22Rv1 (cell line): ENCODE measurements around the gene SECTM1.
"Not testable (repeated sequence)": the region's sequence is repeated elsewhere in the genome, so short reads cannot be mapped to it uniquely, and the experiment has no call there.

Experiments
- H3K27ac ChIP-seq: fragments of 450-650 bp; 2 replicates; pipeline ENCODE4 v1.5.1; 2017
- ZFX ChIP-seq: fragments of 450-650 bp; IDR thresholded peaks from 2 replicates; pipeline ENCODE4 v1.6.1; 2017; ENCODE audit warnings: antibody characterized with exemption, borderline replicate concordance
- TF ChIP-seq, protein P1 (sequence below): fragments of 450-650 bp; IDR thresholded peaks from 2 replicates; pipeline ENCODE4 v1.5.1; 2017; ENCODE audit warnings: mild to moderate bottlenecking

Gene SECTM1

DNA sequence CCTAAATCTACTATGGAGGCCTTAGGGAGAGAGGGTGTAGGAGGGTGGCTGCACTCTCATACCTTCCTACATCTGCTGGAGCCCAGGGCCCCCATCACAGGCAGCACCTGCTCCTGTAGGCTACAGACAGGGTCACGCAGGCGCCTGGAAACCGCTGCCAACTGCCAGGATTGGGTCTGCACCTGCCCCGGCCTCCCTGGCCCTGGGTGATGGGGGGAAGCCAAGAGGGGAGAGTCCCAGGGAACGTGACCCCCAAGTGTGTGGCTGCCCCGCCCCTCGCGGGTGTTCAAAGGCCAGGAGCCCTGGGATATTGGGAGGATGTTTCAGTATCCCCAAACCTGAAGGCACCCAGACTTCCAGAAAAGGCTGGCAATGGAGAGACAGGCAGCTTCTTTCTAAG is 19.9 kb upstream of the SECTM1 start:
- TF ChIP-seq ZFX, result no peak
- TF ChIP-seq, protein P1, sequence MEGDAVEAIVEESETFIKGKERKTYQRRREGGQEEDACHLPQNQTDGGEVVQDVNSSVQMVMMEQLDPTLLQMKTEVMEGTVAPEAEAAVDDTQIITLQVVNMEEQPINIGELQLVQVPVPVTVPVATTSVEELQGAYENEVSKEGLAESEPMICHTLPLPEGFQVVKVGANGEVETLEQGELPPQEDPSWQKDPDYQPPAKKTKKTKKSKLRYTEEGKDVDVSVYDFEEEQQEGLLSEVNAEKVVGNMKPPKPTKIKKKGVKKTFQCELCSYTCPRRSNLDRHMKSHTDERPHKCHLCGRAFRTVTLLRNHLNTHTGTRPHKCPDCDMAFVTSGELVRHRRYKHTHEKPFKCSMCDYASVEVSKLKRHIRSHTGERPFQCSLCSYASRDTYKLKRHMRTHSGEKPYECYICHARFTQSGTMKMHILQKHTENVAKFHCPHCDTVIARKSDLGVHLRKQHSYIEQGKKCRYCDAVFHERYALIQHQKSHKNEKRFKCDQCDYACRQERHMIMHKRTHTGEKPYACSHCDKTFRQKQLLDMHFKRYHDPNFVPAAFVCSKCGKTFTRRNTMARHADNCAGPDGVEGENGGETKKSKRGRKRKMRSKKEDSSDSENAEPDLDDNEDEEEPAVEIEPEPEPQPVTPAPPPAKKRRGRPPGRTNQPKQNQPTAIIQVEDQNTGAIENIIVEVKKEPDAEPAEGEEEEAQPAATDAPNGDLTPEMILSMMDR, result no peak
- H3K27ac ChIP-seq, result no peak overlapping the region

DNA sequence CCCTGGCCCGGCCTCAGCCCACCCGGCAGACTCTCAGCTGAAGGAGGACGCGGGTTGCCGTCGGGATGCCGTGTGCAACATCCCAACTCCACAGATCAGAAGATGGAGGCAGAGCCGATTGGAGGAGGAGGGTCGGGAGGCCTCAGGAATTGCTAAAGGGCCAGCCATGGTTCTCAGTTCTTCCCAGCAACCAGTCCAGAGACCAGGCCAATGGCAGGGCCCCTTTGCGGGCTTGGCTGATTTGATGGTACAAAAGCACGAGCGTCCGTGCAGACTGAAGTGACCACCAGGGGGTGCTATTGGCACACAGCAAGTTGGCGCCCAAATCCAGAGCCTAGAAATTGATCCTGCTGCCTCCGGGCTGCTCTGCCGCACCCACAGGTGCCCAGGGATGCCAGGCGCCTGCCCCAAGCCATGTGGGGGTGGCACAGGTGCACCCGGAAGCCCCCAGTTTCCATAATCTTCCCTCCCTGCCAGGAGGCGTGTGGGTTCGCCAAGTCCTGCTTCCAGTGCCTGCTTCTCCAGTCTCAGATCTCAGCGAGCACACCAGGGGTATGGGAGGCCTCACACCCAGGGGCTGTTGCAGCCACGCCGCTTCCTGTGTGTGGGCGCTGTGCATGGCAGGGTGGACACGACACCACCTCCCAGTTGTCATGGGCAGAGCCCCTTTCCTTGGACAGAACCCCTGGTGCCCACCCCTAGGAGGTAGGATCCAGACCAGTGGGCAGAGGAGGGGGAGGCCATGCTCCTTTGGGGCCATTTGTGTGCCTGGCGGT is 18.3 kb upstream of the SECTM1 start:
- no peak for TF ChIP-seq ZFX
- TF ChIP-seq, protein P1, result peak; percentile 95

DNA sequence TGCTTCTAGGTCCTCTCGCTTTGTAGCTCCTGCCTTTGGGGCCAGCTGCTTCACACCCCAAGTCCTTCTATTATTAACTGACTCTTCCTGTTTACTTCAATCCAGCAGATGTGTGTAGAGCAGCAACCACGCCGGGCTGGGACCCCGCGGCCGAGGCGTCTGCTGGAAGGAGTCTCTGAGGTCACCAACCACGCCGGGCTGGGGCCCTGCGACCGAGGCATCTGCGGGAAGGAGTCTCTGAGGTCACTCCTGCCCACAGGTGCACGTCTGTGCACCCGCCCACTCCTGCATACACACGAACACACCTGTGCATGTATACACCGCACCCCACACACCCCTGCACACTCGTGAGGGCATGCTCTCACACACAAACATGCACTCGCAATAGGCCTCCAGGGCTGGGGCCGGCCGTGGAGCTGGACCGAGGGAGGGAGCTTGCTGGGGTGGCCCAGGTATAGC is 17.7 kb upstream of the SECTM1 start:
- no peak for TF ChIP-seq ZFX
- TF ChIP-seq, protein P1, result no peak
- no peak overlapping the region for H3K27ac ChIP-seq

More for the DNA sequence above, 18.3 kb upstream of the SECTM1 start:
- H3K27ac ChIP-seq, result no peak overlapping the region

DNA sequence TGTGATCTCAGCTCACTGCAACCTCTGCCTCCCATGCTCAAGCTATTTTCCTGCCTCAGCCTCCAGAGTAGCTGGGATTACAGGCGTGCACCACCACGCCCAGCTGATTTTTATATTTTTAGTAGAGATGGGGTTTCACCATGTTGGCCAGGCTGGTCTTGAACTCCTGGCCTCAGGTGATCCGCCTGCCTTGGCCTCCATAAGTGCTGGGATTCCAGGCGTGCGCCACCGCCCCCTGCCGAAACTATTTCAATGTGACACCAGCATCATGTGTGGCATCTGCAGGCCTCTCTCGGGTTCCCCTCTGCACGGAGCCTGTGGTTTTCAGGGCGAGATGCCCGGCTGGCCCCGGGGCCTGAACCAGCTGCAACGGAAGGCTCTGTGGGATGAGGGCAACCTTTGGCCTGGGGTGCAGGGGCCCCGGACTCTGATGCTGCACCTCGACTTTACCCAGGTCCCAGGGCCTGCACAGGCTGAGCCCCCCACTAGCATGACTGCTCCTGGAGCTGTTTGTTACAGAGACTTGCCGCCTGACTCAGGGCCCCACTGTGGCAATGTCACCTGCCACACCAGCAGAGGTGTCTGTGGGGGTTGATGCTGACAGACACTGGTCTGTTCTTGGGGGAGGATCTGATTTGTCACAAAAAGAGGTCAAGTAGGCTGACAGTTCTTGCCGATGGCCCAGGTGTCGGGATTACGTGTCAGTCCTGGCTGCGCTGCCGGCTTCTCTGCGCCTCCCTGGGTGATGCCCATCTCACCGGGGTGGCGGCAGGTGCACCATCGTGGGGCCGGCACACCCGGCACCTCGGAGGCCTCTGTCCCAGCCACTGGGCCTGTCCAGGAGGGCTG is 16.8 kb upstream of the SECTM1 start:
- no peak overlapping the region for H3K27ac ChIP-seq
- TF ChIP-seq, protein P1, result peak; percentile 44
- no peak for TF ChIP-seq ZFX

DNA sequence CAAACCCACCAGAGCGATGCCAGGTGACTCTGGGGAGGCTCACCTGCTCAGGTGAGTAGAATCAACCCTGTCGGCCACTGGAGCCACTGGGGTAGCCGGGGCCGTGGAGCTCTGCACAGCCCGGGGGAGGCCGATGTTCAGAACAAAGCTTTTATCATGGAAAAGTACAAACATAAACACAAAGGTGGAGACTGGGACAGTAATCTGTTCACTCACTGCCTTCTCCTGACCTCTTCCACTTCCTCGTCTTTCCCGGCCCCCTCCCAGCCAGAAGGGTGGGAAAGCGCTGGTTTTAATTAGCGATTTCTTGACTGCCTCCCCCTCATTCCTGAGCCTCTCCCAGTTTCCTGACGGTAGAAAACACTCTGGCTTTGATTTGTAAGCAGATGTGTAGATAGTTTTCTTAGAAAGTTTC is 15.7 kb upstream of the SECTM1 start:
- H3K27ac ChIP-seq, result no peak overlapping the region

DNA sequence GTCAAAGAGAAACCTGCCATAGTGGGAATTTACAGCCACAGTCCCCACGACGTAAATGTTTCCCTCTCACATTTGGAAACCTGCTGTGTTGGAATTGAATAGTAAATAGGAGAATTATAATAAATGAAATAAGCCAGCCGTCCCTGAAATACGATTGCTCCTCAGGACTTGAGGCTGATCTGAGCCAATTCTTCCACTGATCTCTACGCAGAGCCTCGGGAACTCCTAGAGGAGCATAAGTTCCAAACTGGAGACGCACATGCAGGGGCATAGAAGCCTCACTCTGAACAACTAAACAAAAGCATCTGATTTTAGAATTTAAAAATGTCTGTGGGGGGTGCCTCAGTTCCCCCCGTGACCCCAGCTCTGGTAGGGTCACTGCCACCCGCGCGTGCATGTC is 15.3 kb upstream of the SECTM1 start:
- no peak for TF ChIP-seq ZFX
- TF ChIP-seq, protein P1, result no peak
- no peak overlapping the region for H3K27ac ChIP-seq

More for the DNA sequence above, 15.7 kb upstream of the SECTM1 start:
- no peak for TF ChIP-seq ZFX
- TF ChIP-seq, protein P1, result no peak

DNA sequence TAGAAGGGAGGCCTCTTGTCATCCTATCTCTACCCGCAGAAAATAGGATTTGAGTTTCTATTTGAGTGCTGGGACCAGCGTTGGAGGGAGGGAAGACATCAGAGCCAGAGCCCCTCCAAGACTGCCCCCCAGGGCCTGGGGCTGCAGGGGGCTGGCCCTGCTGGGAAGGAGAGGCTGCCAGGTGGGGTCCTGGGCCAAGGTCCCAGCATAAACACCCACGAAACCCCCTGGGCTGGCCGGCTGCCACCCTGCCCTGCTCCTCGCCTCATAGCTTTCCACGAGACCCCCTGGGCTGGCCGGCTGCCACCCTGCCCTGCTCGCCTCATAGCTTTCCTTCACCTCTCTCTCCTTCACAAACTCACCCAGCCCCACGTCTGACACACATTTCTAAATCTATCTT is 14.9 kb upstream of the SECTM1 start:
- TF ChIP-seq, protein P1, result no peak
- no peak for TF ChIP-seq ZFX
- no peak overlapping the region for H3K27ac ChIP-seq

DNA sequence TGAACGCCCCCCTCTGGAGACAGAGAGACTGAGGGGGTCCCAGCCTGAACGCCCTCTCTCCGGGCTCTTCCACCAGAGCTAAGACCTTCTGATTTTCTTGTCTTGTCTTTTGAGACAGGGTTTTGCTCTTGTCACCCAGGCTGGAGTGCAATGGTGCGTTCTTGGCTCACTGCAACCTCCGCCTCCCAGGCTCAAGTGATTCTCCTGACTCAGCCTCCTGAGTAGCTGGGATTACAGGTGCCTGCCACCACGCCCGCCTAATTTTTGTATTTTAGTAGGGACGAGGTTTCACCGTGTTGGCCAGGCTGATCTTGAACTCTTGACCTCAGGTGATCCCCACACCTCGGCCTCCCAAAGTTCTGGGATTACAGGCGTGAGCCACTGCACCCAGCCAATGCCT is 14.4 kb upstream of the SECTM1 start:
- H3K27ac ChIP-seq, result not testable (repeated sequence)
